Endodermal cell (in vitro differentiated cells): ENCODE data around the gene COX20. TPM values are rescaled to one million over a fixed set of nuclear protein-coding genes. Genes with fewer than 3 reads are reported as not detected.

Experiments used
- DNase-seq: peaks from one replicate; pipeline ENCODE4 v3.0.0-alpha.2; 2017
- H3K27ac ChIP-seq: 2 replicates; pipeline ENCODE4 v1.5.1; 2013; ENCODE audit warnings: mild to moderate bottlenecking, low read depth, low read length, moderate library complexity
- H3K27me3 ChIP-seq: 2 replicates; pipeline ENCODE4 v1.6.1; 2013; ENCODE audit warnings: mild to moderate bottlenecking, low read length, moderate library complexity; ENCODE audit not compliant: insufficient read depth, control insufficient read depth, poor library complexity, severe bottlenecking
- H3K36me3 ChIP-seq: 2 replicates; pipeline ENCODE4 v1.7.0; 2013; ENCODE audit warnings: mild to moderate bottlenecking, low read length, moderate library complexity; ENCODE audit not compliant: control insufficient read depth, insufficient read depth
- H3K4me1 ChIP-seq: one replicate; pipeline ENCODE4 v1.7.0; 2013; ENCODE audit warnings: low read length; ENCODE audit not compliant: control insufficient read depth, insufficient read depth
- H3K4me3 ChIP-seq: 2 replicates; pipeline ENCODE4 v1.5.1; 2013; ENCODE audit warnings: mild to moderate bottlenecking, low read length, moderate library complexity
- H3K9ac ChIP-seq: 2 replicates; pipeline ENCODE4 v1.6.1; 2013; ENCODE audit warnings: mild to moderate bottlenecking, low read length, moderate library complexity; ENCODE audit not compliant: poor library complexity, severe bottlenecking; ENCODE audit errors: extremely low read depth
- H3K9me3 ChIP-seq: 2 replicates; pipeline ENCODE4 v1.6.1; 2013; ENCODE audit warnings: mild to moderate bottlenecking, low read length, moderate library complexity; ENCODE audit not compliant: control insufficient read depth
- H3K27ac Mint-ChIP-seq: 2 replicates; pipeline ENCODE4 v1.8.0; 2020; ENCODE audit warnings: mixed read lengths
- H3K27me3 Mint-ChIP-seq: 2 replicates; pipeline ENCODE4 v1.8.0; 2021; ENCODE audit warnings: mild to moderate bottlenecking, mixed read lengths; ENCODE audit not compliant: insufficient read depth
- H3K36me3 Mint-ChIP-seq: 2 replicates; pipeline ENCODE4 v1.8.0; 2020; ENCODE audit warnings: low read depth, mixed read lengths
- H3K4me1 Mint-ChIP-seq: 2 replicates; pipeline ENCODE4 v1.8.0; 2020; ENCODE audit warnings: mixed read lengths
- H3K4me3 Mint-ChIP-seq: 2 replicates; pipeline ENCODE4 v1.8.0; 2020; ENCODE audit warnings: mild to moderate bottlenecking, moderate library complexity, mixed read lengths
- H3K9me3 Mint-ChIP-seq: 2 replicates; pipeline ENCODE4 v1.8.0; 2020; ENCODE audit warnings: mild to moderate bottlenecking, mixed read lengths
- WGBS, 2 experiments: methylation state at CpG; one replicate each; pipeline versions ENCODE4 v1.1.5 to v1.1.7; 2013; ENCODE audit warnings: missing lambda C conversion rate in 2 of 2, mixed read lengths in 1 of 2; ENCODE audit not compliant: insufficient coverage in 1 of 2, insufficient read length in 1 of 2; 5-methylcytosine and 5-hydroxymethylcytosine counted together
- total RNA-seq, 2 donors: library from RNA; stranded (reverse); fragmentation: NEBNext Ultra II Directional in 1 of 2; extraction: Animal tissue kit (Norgen Biotek cat#: 25700) in 1 of 2; gene quantifications; 2 replicates in 1 of 2; 3 replicates in 1 of 2; pipeline ENCODE4 v1.2.1, GENCODE V29; 2021
- TF ChIP-seq, protein P1 (sequence below): fragments of 200-600 bp; sonication (generic); conservative IDR thresholded peaks from 2 replicates; pipeline ENCODE4 v1.5.0; 2021; ENCODE audit warnings: antibody characterized with exemption, mild to moderate bottlenecking

COX20 gene
- total RNA-seq, 2 donors from 2014 or later: 19.5 to 23.4 TPM

DNA sequence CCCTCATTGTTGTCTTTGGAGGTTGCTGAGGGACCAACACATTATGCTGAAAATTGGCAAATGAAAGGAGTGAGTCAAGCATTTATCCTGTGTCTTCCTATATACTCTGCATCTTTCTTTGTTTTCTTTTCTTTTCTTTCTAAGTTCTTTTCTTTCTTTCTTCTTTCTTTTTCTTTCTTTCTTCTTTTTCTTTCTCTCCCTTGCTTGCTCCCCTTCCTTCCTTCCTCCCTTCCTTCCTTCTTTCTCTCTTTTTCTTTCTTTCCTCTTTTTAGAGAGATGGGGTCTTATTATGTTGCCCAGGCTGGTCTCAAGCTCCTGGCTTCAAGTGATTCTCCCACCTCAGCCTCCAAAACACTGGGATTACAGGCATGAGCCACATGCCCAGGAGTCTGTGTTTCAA, 28.3 kb upstream of the COX20 start:
- no peak overlapping the region for H3K27ac ChIP-seq
- peak; percentile 11 for DNase-seq
- TF ChIP-seq, protein P1, sequence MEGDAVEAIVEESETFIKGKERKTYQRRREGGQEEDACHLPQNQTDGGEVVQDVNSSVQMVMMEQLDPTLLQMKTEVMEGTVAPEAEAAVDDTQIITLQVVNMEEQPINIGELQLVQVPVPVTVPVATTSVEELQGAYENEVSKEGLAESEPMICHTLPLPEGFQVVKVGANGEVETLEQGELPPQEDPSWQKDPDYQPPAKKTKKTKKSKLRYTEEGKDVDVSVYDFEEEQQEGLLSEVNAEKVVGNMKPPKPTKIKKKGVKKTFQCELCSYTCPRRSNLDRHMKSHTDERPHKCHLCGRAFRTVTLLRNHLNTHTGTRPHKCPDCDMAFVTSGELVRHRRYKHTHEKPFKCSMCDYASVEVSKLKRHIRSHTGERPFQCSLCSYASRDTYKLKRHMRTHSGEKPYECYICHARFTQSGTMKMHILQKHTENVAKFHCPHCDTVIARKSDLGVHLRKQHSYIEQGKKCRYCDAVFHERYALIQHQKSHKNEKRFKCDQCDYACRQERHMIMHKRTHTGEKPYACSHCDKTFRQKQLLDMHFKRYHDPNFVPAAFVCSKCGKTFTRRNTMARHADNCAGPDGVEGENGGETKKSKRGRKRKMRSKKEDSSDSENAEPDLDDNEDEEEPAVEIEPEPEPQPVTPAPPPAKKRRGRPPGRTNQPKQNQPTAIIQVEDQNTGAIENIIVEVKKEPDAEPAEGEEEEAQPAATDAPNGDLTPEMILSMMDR: no peak
- Mint-ChIP-seq H3K9me3 (no peaks in the 10 kb centered on the region), H3K4me1 (peaks cover 4% of the 10 kb centered on the region), H3K27me3 (no peaks in the 10 kb centered on the region), H3K36me3 (no peaks in the 10 kb centered on the region), H3K4me3 (no peak overlapping the region), H3K27ac (no peak overlapping the region)
- no peak overlapping the region for H3K9ac ChIP-seq
- no peaks in the 10 kb centered on the region for H3K27me3 ChIP-seq
- H3K9me3 ChIP-seq: no peaks in the 10 kb centered on the region
- H3K4me3 ChIP-seq: no peak overlapping the region
- no peaks in the 10 kb centered on the region for H3K4me1 ChIP-seq
- no peaks in the 10 kb centered on the region for H3K36me3 ChIP-seq

DNA sequence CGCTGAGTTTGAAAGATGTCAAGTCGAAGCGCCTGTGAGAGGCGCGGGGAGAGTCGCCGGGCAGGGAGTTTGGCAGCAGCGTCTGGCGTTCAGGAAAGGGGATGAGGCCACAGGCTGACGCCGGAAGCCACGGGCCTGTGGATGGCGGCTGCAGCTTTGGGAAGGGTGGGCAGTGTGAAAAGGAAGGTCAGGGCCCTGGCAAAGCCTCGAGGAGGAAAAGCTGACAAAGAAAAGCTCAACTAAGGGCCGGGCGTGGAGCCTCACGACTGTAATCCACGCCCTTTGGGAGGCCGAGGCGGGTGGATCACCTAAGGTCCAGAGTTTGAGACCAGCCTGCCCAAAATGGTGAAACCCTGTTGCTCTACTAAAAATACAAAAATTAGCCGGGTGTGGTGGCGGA, 25.2 kb upstream of the COX20 start:
- Histone ChIP-seq H3K9me3 (no peaks in the 10 kb centered on the region), H3K27ac (no peak overlapping the region), H3K4me3 (no peak overlapping the region), H3K27me3 (no peaks in the 10 kb centered on the region), H3K9ac (no peak overlapping the region), H3K4me1 (no peaks in the 10 kb centered on the region), H3K36me3 (no peaks in the 10 kb centered on the region)
- 87 to 92% methylated on average over 22 of the region's 22 CpGs for WGBS, 2 experiments
- peak; percentile 38 for DNase-seq
- H3K27ac Mint-ChIP-seq: peak overlapping the region; percentile 37
- H3K4me3 Mint-ChIP-seq: no peak overlapping the region
- no peaks in the 10 kb centered on the region for H3K9me3 Mint-ChIP-seq
- no peaks in the 10 kb centered on the region for H3K27me3 Mint-ChIP-seq
- H3K36me3 Mint-ChIP-seq: no peaks in the 10 kb centered on the region
- peaks cover 9% of the 10 kb centered on the region for H3K4me1 Mint-ChIP-seq
- TF ChIP-seq, protein P1: no peak

DNA sequence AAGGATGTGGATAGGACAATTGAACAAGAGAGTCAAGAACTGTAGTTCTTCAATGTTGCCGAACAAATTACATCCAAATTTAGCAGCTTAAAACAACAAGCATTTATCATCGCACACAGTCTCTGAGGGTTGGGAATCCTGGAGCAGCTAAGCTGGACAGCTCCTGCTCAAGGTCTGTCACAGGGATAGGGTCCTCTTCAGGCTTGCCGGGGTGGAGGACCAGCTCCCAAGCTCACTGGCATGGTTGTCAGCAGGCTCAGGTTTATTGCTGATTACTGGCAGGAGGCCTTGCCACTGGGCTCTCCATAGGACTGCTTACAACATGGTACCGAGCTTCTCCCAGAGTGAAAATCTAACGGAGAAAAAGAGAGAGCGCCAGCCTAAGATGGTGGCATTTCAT, 22.1 kb upstream of the COX20 start:
- no peaks in the 10 kb centered on the region for H3K36me3 Mint-ChIP-seq
- peak; percentile 35 for DNase-seq
- H3K9ac ChIP-seq: no peak overlapping the region
- no peaks in the 10 kb centered on the region for H3K27me3 ChIP-seq
- H3K4me1 Mint-ChIP-seq: peaks cover 18% of the 10 kb centered on the region
- no peak overlapping the region for H3K27ac ChIP-seq
- TF ChIP-seq, protein P1: no peak
- no peaks in the 10 kb centered on the region for H3K36me3 ChIP-seq
- no peak overlapping the region for H3K27ac Mint-ChIP-seq
- peaks cover 17% of the 10 kb centered on the region for H3K27me3 Mint-ChIP-seq
- WGBS, 2 experiments: 88 to 92% methylated on average over 1 to 6 of the region's 6 CpGs
- no peaks in the 10 kb centered on the region for H3K9me3 ChIP-seq
- H3K4me3 ChIP-seq: no peak overlapping the region
- H3K9me3 Mint-ChIP-seq: no peaks in the 10 kb centered on the region
- no peaks in the 10 kb centered on the region for H3K4me1 ChIP-seq
- H3K4me3 Mint-ChIP-seq: no peak overlapping the region
